HepG2 (cell line): ENCODE measurements around the gene ZMIZ1. TPM values are rescaled to one million over a fixed set of nuclear protein-coding genes. Genes with fewer than 3 reads are reported as not detected.

Experiments used
- AFF4 ChIP-seq: sonication (generic); formaldehyde crosslinking; IDR thresholded peaks from 2 replicates; pipeline ENCODE4 v1.4.0; 2020; ENCODE audit warnings: missing genetic modification reagents
- CREM ChIP-seq, 2 experiments: sonication (generic) in 1 of 2; formaldehyde crosslinking in 1 of 2; IDR thresholded peaks; 2 replicates each; pipeline versions ENCODE4 v1.4.0 to v1.6.1; 2016 to 2020; ENCODE audit warnings: antibody characterized with exemption in 1 of 2, mild to moderate bottlenecking in 1 of 2, missing genetic modification reagents in 1 of 2
- GATAD1 ChIP-seq: IDR thresholded peaks from 2 replicates; pipeline ENCODE4 v1.6.1; 2016; ENCODE audit warnings: missing genetic modification reagents, missing compliant biosample characterization
- IRF1 ChIP-seq: sonication (generic); formaldehyde crosslinking; IDR thresholded peaks from 2 replicates; pipeline ENCODE4 v1.4.0; 2020; ENCODE audit warnings: low read depth, mild to moderate bottlenecking, missing genetic modification reagents
- JARID2 ChIP-seq: sonication (generic); formaldehyde crosslinking; IDR thresholded peaks from 2 replicates; pipeline ENCODE4 v1.8.1; 2023; ENCODE audit warnings: missing genetic modification reagents, inconsistent platforms; ENCODE audit not compliant: insufficient replicate concordance
- KAT7 ChIP-seq: IDR thresholded peaks from 2 replicates; pipeline ENCODE4 v1.6.1; 2018; ENCODE audit warnings: borderline replicate concordance, missing compliant biosample characterization
- KDM4B ChIP-seq: sonication (generic); formaldehyde crosslinking; IDR thresholded peaks from 2 replicates; pipeline ENCODE4 v1.4.0; 2020; ENCODE audit warnings: missing genetic modification reagents
- KDM5B ChIP-seq: sonication (generic); formaldehyde crosslinking; IDR thresholded peaks from 2 replicates; pipeline ENCODE4 v1.4.0; 2020; ENCODE audit warnings: missing genetic modification reagents, mild to moderate bottlenecking, borderline replicate concordance
- KLF6 ChIP-seq: IDR thresholded peaks from 2 replicates; pipeline ENCODE4 v1.8.0; 2016; ENCODE audit warnings: missing biosample characterization, missing genetic modification reagents
- MED8 ChIP-seq: sonication (generic); formaldehyde crosslinking; IDR thresholded peaks from 2 replicates; pipeline ENCODE4 v1.8.1; 2023; ENCODE audit warnings: mild to moderate bottlenecking, missing genetic modification reagents; ENCODE audit not compliant: insufficient replicate concordance
- MYC ChIP-seq: sonication (generic); formaldehyde crosslinking; IDR thresholded peaks from 2 replicates; pipeline ENCODE4 v1.9.0; 2021; ENCODE audit warnings: missing genetic modification reagents, borderline replicate concordance
- NR1H2 ChIP-seq: sonication (generic); formaldehyde crosslinking; IDR thresholded peaks from 2 replicates; pipeline ENCODE4 v1.8.1; 2022; ENCODE audit warnings: low read depth, missing genetic modification reagents, borderline replicate concordance
- REL ChIP-seq: sonication (generic); formaldehyde crosslinking; conservative IDR thresholded peaks from 2 replicates; pipeline ENCODE4 v1.8.0; 2022; ENCODE audit warnings: mild to moderate bottlenecking, missing genetic modification reagents, moderate library complexity
- RELA ChIP-seq: sonication (generic); formaldehyde crosslinking; IDR thresholded peaks from 2 replicates; pipeline ENCODE4 v1.4.0; 2020; ENCODE audit warnings: missing genetic modification reagents
- RFX1 ChIP-seq: fragments of 450-650 bp; IDR thresholded peaks from 2 replicates; pipeline ENCODE4 v1.6.1; 2017
- TP53 ChIP-seq: sonication (generic); formaldehyde crosslinking; conservative IDR thresholded peaks from 2 replicates; pipeline ENCODE4 v1.4.0; 2020; ENCODE audit warnings: missing genetic modification reagents
- TSC22D2 ChIP-seq: sonication (generic); formaldehyde crosslinking; IDR thresholded peaks from 2 replicates; pipeline ENCODE4 v1.5.1; 2020; ENCODE audit warnings: missing genetic modification reagents, mild to moderate bottlenecking, borderline replicate concordance
- ZFP1 ChIP-seq: IDR thresholded peaks from 2 replicates; pipeline ENCODE4 v1.6.1; 2016
- ZNF253 ChIP-seq: sonication (generic); formaldehyde crosslinking; IDR thresholded peaks from 2 replicates; pipeline ENCODE4 v1.8.0; 2022; ENCODE audit warnings: mild to moderate bottlenecking, missing genetic modification reagents, borderline replicate concordance
- ZNF274 ChIP-seq: sonication (generic); formaldehyde crosslinking; IDR thresholded peaks from 2 replicates; pipeline ENCODE4 v1.5.1; 2020; ENCODE audit warnings: mild to moderate bottlenecking, missing genetic modification reagents
- ZNF331 ChIP-seq: sonication (generic); formaldehyde crosslinking; IDR thresholded peaks from 2 replicates; pipeline ENCODE4 v1.4.0; 2020; ENCODE audit warnings: missing genetic modification reagents
- ZNF766 ChIP-seq: sonication (generic); formaldehyde crosslinking; IDR thresholded peaks from 2 replicates; pipeline ENCODE4 v1.5.0; 2020; ENCODE audit warnings: missing genetic modification reagents, borderline replicate concordance
- ZNF878 ChIP-seq: sonication (generic); formaldehyde crosslinking; IDR thresholded peaks from 2 replicates; pipeline ENCODE4 v1.8.1; 2023; ENCODE audit warnings: mild to moderate bottlenecking, missing genetic modification reagents, moderate library complexity
- polyA plus RNA-seq, 8 experiments: library from polyadenylated mRNA; depleted of rRNA in 3 of 8; stranded (reverse) in 7 of 8; unstranded in 1 of 8; fragments of >200 nt; fragmentation: Illumina TruSeq in 4 of 8; extraction: Trizol in 4 of 8; gene quantifications; 2 replicates each; pipeline versions ENCODE4 v1.2.1 to v1.2.3, GENCODE V29; 2011 to 2016; ENCODE audit warnings: low read depth in 4 of 8, missing spikeins in 1 of 8, mixed read lengths in 1 of 8; ENCODE audit not compliant: insufficient read depth in 1 of 8
- total RNA-seq, 5 experiments: library from RNA; depleted of rRNA; stranded (reverse); fragments of >200 nt; fragmentation: Illumina TruSeq; extraction: Trizol; gene quantifications; 2 replicates each; pipeline ENCODE4 v1.2.3, GENCODE V29; 2016; ENCODE audit warnings: low read depth in 1 of 5
- TF ChIP-seq, protein P1 (sequence below): sonication (generic); formaldehyde crosslinking; IDR thresholded peaks from 2 replicates; pipeline ENCODE4 v1.4.0; 2020; ENCODE audit warnings: mild to moderate bottlenecking, missing genetic modification reagents

Gene ZMIZ1
- total and polyA plus RNA-seq, 2 of the 13 experiments (the other 11 are each of a cell fraction or from before 2014, with no cell fraction given): 5.3 to 10.2 TPM

- TF ChIP-seq AFF4 (no peak), RELA (CRISPR knock-in tag) (no peak), ZNF274 (CRISPR knock-in tag) (0 out of 2 replicates have a peak, but pooled peaks have one; percentile 39), ZNF766 (no peak), CREM (IDR thresholded peaks at IDR 0.05) (no peak), CREM (CRISPR knock-in tag; IDR thresholded peaks at IDR 0.05) (no peak), ZNF253 (CRISPR knock-in tag) (no peak), KLF6 (CRISPR knock-in tag) (no peak), RFX1 (no peak), MED8 (CRISPR knock-in tag) (peak; percentile 33), GATAD1 (CRISPR knock-in tag) (peak; percentile 54; the same call in 1 of the 2 replicates), MYC (peak; percentile 80; the same call in 1 of the 2 replicates), REL (CRISPR knock-in tag) (no peak), KAT7 (CRISPR knock-in tag) (peak; percentile 70; the same call in 1 of the 2 replicates), KDM5B (CRISPR knock-in tag) (no peak), IRF1 (no peak), KDM4B (CRISPR knock-in tag) (no peak), NR1H2 (no peak), TSC22D2 (no peak), ZFP1 (peak; percentile 44; the same call in 1 of the 2 replicates), ZNF878 (CRISPR knock-in tag) (peak; percentile 51; the same call in 1 of the 2 replicates), TP53 (no peak), JARID2 (CRISPR knock-in tag) (no peak), ZNF331 (peak; percentile 74)
- TF ChIP-seq, protein P1, sequence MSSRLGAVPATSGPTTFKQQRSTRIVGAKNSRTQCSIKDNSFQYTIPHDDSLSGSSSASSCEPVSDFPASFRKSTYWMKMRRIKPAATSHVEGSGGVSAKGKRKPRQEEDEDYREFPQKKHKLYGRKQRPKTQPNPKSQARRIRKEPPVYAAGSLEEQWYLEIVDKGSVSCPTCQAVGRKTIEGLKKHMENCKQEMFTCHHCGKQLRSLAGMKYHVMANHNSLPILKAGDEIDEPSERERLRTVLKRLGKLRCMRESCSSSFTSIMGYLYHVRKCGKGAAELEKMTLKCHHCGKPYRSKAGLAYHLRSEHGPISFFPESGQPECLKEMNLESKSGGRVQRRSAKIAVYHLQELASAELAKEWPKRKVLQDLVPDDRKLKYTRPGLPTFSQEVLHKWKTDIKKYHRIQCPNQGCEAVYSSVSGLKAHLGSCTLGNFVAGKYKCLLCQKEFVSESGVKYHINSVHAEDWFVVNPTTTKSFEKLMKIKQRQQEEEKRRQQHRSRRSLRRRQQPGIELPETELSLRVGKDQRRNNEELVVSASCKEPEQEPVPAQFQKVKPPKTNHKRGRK (CRISPR knock-in tag): no peak
Observed at GRCh38 chr10:79188154-79188965, 119.6 kb downstream of the ZMIZ1 start (continued).
